ENCODE measurements around the gene HLA-A. TPM values are rescaled to one million over a fixed set of nuclear protein-coding genes. Genes with fewer than 3 reads are reported as not detected.
A peak's percentile ranks its signal among the peaks of the same experiment; 100 is the strongest.

The HLA-A gene
- total and polyA plus RNA-seq, 9 of the 15 experiments (the other 6 are each of a cell fraction or from before 2014, with no cell fraction given) = 0.46 to 3.3 TPM; not detected in 7

DNA sequence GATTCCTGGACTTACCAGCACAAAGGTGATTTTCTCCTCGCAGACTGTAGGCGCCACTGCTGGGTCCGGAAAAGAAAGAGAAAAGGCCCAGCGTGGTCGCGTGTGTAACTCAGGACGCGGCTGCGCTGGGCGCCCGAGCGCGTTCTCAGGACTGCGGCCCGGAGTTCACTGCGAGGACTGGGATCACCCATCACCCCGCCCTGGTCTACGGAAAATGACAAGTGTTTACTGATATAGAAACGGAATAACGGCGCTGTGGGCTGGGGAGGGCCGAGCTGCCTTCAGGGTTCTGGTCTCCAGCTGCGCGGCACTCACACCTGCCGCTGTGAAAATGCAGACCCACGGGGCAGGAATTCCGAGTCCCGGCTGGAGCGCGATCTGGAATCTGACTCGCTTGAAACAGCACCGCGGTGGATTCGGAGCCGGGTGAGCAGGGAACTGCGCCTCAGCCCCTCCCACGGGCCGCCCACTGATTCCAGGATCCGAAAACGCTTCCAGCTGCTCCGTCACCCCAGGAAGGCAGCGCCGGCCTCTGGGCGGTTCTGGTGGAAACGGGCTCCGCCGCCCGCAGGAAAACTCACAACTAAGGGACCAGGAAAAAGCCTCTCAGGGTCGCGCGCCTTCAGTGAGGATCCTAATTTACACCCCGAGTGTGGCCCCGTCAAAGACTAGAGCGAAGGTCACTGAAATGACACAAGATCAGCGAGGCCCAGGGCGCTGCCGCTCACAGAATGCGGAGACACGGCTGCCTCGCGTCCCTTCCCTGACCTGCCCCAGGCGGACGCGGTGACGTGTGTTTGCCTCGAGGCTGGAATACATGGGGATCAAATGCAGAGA is 34.5 kb downstream of the HLA-A start (continued):
- TF ChIP-seq, protein P1, sequence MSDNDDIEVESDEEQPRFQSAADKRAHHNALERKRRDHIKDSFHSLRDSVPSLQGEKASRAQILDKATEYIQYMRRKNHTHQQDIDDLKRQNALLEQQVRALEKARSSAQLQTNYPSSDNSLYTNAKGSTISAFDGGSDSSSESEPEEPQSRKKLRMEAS (CRISPR knock-in tag; IDR thresholded peaks at IDR 0.05) = peak; percentile 65
- TF ChIP-seq ZNF785 (CRISPR knock-in tag; IDR thresholded peaks at IDR 0.05) = no peak

DNA sequence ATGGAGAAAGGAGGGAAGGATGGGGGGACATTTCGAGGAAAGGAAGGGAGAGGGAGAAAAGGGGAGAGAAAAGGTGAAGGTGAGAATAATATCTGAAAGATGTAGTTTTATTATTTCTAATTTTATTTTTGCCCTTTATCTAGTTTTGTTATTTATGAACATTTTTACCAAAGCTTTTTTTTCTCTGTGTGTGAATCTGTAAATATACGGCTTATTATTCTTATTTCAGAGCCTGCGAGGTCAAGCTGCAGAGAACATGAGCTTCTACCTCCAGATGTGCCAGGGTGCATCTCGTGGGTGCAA is 35.0 kb downstream of the HLA-A start:
- H3K4me3 ChIP-seq = peak overlapping the region; percentile 47
- no peaks in the 10 kb centered on the region for H4K20me1 ChIP-seq (replicated peaks; ENCODE audit: control insufficient read depth, insufficient read depth, low read length)
- FAIRE-seq (no peak), DNase-seq (ENCODE audit: extremely low read depth in 1 of 4, low spot score in 3 of 4) (no peak), ATAC-seq (no peak)
- no TSS peak for BruUV-seq (replicated peaks)
- H3K9me3 ChIP-seq (replicated peaks; ENCODE audit: control insufficient read depth, insufficient read depth, low read depth, low read length) = no peaks in the 10 kb centered on the region
- peak overlapping the region; percentile 79 to 93 for H3K9ac ChIP-seq (ENCODE audit: insufficient read depth in 1 of 2, low read depth in 2 of 2, low read length in 2 of 2)
- H3K79me2 ChIP-seq (ENCODE audit: control insufficient read depth, insufficient read depth, low read length) = no peaks in the 10 kb centered on the region
- H3K4me2 ChIP-seq (ENCODE audit: insufficient read depth, low read length) = peak overlapping the region; percentile 76
- H3K4me1 ChIP-seq (replicated peaks in 1 of 2; ENCODE audit: control insufficient read depth in 2 of 2, insufficient read depth in 2 of 2, low read length in 2 of 2) = peaks cover 10 to 29% of the 10 kb centered on the region in 2 experiments; a peak in 3 of 5 replicates
- CTCF ChIA-PET (ENCODE audit: low intra/inter-chr PET ratio) = interaction anchor here (1.7 kb wide), 1 partner anchor 129 kb away, joined by 4 read pairs; no protein-coding TSS in a partner anchor
- H2AFZ ChIP-seq (ENCODE audit: low read depth, low read length) = peak overlapping the region; percentile 92
- H3K9me1 ChIP-seq (ENCODE audit: control insufficient read depth, insufficient read depth, low read length) = no peaks in the 10 kb centered on the region
- intact Hi-C loops (cut with micrococcal nuclease) (no loop called here), in situ Hi-C loops (cut with MboI) (no loop called here)
- peak overlapping the region; percentile 76; the same call in 2 of the 3 replicates for H3K27ac ChIP-seq (ENCODE audit: extremely low read depth, low read depth, low read length)
- no peaks in the 10 kb centered on the region for H3K36me3 ChIP-seq (ENCODE audit: control insufficient read depth, insufficient read depth, low read length)
- POLR2A ChIA-PET = interaction anchor here (0.6 to 5.4 kb wide), 4 partner anchors 9 to 163 kb away, joined by 3 to 52 read pairs (median 6); no protein-coding TSS in a partner anchor
- 53% methylated on average over 4 of the region's 4 CpGs for WGBS (ENCODE audit: insufficient coverage, low coverage, missing lambda C conversion rate)
- H3K27me3 ChIP-seq (ENCODE audit: control insufficient read depth in 2 of 2, insufficient read depth in 2 of 2, low read length in 2 of 2) = no peaks in the 10 kb centered on the region
- TF ChIP-seq PYGO2 (tag; IDR thresholded peaks at IDR 0.05) (no peak), CCNT2 (IDR thresholded peaks at IDR 0.05; ENCODE audit: borderline replicate concordance, extremely low read depth, insufficient read length, low read depth, low read length) (no peak), CXXC5 (CRISPR knock-in tag; IDR thresholded peaks at IDR 0.05) (no peak), POLR2B (IDR thresholded peaks at IDR 0.05; ENCODE audit: low read depth, partially characterized antibody) (peak; percentile 1), L3MBTL2 (IDR thresholded peaks at IDR 0.05) (peak; percentile 59), ARID1B (IDR thresholded peaks at IDR 0.05) (0 out of 2 replicates have a peak, but pooled peaks have one; percentile 6), NR2C2 (CRISPR knock-in tag; IDR thresholded peaks at IDR 0.05) (no peak), NR2C2 (tag; IDR thresholded peaks at IDR 0.05) (peak; percentile 61), RBM39 (optimal IDR thresholded peaks at IDR 0.05; ENCODE audit: low read depth, low read length) (no peak), NCOA2 (IDR thresholded peaks at IDR 0.05; ENCODE audit: partially characterized antibody in 2 of 2) (no peak)
- TF ChIP-seq, protein P2, sequence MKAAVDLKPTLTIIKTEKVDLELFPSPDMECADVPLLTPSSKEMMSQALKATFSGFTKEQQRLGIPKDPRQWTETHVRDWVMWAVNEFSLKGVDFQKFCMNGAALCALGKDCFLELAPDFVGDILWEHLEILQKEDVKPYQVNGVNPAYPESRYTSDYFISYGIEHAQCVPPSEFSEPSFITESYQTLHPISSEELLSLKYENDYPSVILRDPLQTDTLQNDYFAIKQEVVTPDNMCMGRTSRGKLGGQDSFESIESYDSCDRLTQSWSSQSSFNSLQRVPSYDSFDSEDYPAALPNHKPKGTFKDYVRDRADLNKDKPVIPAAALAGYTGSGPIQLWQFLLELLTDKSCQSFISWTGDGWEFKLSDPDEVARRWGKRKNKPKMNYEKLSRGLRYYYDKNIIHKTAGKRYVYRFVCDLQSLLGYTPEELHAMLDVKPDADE (conservative IDR thresholded peaks at IDR 0.05; ENCODE audit: control insufficient read depth, low read depth, low read length) = no peak
- TF ChIP-seq, protein P3, sequence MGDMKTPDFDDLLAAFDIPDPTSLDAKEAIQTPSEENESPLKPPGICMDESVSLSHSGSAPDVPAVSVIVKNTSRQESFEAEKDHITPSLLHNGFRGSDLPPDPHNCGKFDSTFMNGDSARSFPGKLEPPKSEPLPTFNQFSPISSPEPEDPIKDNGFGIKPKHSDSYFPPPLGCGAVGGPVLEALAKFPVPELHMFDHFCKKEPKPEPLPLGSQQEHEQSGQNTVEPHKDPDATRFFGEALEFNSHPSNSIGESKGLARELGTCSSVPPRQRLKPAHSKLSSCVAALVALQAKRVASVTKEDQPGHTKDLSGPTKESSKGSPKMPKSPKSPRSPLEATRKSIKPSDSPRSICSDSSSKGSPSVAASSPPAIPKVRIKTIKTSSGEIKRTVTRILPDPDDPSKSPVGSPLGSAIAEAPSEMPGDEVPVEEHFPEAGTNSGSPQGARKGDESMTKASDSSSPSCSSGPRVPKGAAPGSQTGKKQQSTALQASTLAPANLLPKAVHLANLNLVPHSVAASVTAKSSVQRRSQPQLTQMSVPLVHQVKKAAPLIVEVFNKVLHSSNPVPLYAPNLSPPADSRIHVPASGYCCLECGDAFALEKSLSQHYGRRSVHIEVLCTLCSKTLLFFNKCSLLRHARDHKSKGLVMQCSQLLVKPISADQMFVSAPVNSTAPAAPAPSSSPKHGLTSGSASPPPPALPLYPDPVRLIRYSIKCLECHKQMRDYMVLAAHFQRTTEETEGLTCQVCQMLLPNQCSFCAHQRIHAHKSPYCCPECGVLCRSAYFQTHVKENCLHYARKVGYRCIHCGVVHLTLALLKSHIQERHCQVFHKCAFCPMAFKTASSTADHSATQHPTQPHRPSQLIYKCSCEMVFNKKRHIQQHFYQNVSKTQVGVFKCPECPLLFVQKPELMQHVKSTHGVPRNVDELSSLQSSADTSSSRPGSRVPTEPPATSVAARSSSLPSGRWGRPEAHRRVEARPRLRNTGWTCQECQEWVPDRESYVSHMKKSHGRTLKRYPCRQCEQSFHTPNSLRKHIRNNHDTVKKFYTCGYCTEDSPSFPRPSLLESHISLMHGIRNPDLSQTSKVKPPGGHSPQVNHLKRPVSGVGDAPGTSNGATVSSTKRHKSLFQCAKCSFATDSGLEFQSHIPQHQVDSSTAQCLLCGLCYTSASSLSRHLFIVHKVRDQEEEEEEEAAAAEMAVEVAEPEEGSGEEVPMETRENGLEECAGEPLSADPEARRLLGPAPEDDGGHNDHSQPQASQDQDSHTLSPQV (IDR thresholded peaks at IDR 0.05) = peak; percentile 19; the same call in 1 of the 2 replicates
